GM23338 (cell line): ENCODE data around the gene FAM209A. TPM values are rescaled to one million over a fixed set of nuclear protein-coding genes. Genes with fewer than 3 reads are reported as not detected.

Source experiments
- ATAC-seq: fragments of 200-7000 bp; cut with Tn5 transposase; 3 replicates; pipeline ENCODE4 v1.9.1; 2020
- DNase-seq: peaks from one replicate; pipeline ENCODE4 v3.0.0-alpha.2; 2015; ENCODE audit warnings: low spot score
- H2AFZ ChIP-seq: fragments of 200-600 bp; sonication (generic); 2 replicates; pipeline ENCODE4 v1.8.0; 2016; ENCODE audit warnings: antibody characterized with exemption, mild to moderate bottlenecking, moderate library complexity
- H3F3A ChIP-seq: fragments of 200-600 bp; sonication (generic); replicated peaks from 2 replicates; pipeline ENCODE4 v1.8.0; 2017; ENCODE audit warnings: antibody characterized with exemption, mixed run types, low read depth
- H3K27ac ChIP-seq: fragments of 200-600 bp; sonication (generic); 2 replicates; pipeline ENCODE4 v1.6.1; 2016; ENCODE audit warnings: low read depth
- H3K27me3 ChIP-seq: fragments of 200-600 bp; sonication (generic); 2 replicates; pipeline ENCODE4 v1.8.0; 2016; ENCODE audit warnings: mild to moderate bottlenecking, mixed run types, moderate library complexity; ENCODE audit not compliant: insufficient read depth
- H3K36me3 ChIP-seq: fragments of 200-600 bp; sonication (generic); 2 replicates; pipeline ENCODE4 v1.8.0; 2016; ENCODE audit warnings: mild to moderate bottlenecking; ENCODE audit not compliant: insufficient read depth
- H3K4me1 ChIP-seq: fragments of 200-600 bp; sonication (generic); 2 replicates; pipeline ENCODE4 v1.8.0; 2016; ENCODE audit warnings: mild to moderate bottlenecking, moderate library complexity; ENCODE audit not compliant: insufficient read depth
- H3K4me2 ChIP-seq: fragments of 200-600 bp; sonication (generic); 2 replicates; pipeline ENCODE4 v1.7.1; 2017; ENCODE audit warnings: mixed run types
- H3K4me3 ChIP-seq: fragments of 200-600 bp; sonication (generic); 2 replicates; pipeline ENCODE4 v1.6.1; 2016; ENCODE audit warnings: mixed run types
- H3K79me2 ChIP-seq: fragments of 200-600 bp; sonication (generic); replicated peaks from 2 replicates; pipeline ENCODE4 v1.8.0; 2017; ENCODE audit warnings: mild to moderate bottlenecking; ENCODE audit not compliant: insufficient read depth
- H3K9me2 ChIP-seq: fragments of 200-600 bp; sonication (generic); 2 replicates; pipeline ENCODE4 v1.8.0; 2017; ENCODE audit not compliant: insufficient read depth
- H4K20me1 ChIP-seq: fragments of 200-600 bp; sonication (generic); replicated peaks from 2 replicates; pipeline ENCODE4 v1.8.0; 2017; ENCODE audit warnings: mild to moderate bottlenecking; ENCODE audit not compliant: insufficient read depth
- H3K27ac Mint-ChIP-seq: 2 replicates; pipeline ENCODE4 v1.8.0; 2020; ENCODE audit warnings: inconsistent platforms, mild to moderate bottlenecking, moderate library complexity, mixed read lengths
- H3K27me3 Mint-ChIP-seq: 3 replicates; pipeline ENCODE4 v1.8.0; 2022; ENCODE audit warnings: low read depth, mild to moderate bottlenecking, moderate library complexity, mixed read lengths, inconsistent platforms; ENCODE audit not compliant: insufficient read depth, poor library complexity
- H3K36me3 Mint-ChIP-seq: 3 replicates; pipeline ENCODE4 v1.8.0; 2021; ENCODE audit warnings: low read depth, mild to moderate bottlenecking, inconsistent platforms, moderate library complexity, mixed read lengths
- H3K4me1 Mint-ChIP-seq: 3 replicates; pipeline ENCODE4 v1.8.0; 2020; ENCODE audit warnings: mild to moderate bottlenecking, inconsistent platforms, mixed read lengths
- H3K4me3 Mint-ChIP-seq: 3 replicates; pipeline ENCODE4 v1.8.0; 2021; ENCODE audit warnings: moderate library complexity, mild to moderate bottlenecking, inconsistent platforms, mixed read lengths
- H3K9me3 Mint-ChIP-seq: 3 replicates; pipeline ENCODE4 v1.8.0; 2020; ENCODE audit warnings: moderate library complexity, mild to moderate bottlenecking, inconsistent platforms, mixed read lengths
- EZH2 ChIP-seq: fragments of 200-600 bp; sonication (generic); IDR thresholded peaks from one replicate; pipeline ENCODE4 v1.8.0; 2017; ENCODE audit warnings: antibody characterized with exemption, mild to moderate bottlenecking, low read depth; ENCODE audit not compliant: unreplicated experiment
- EZH2phosphoT487 ChIP-seq: fragments of 200-600 bp; sonication (generic); IDR thresholded peaks from one replicate; pipeline ENCODE4 v1.8.1; 2018; ENCODE audit warnings: antibody characterized with exemption; ENCODE audit not compliant: unreplicated experiment
- STAT1 ChIP-seq: IDR thresholded peaks from one replicate; pipeline ENCODE4 v1.6.1; 2016; ENCODE audit warnings: antibody characterized with exemption; ENCODE audit not compliant: unreplicated experiment
- ZNF114 ChIP-seq: fragments of 250-450 bp; sonication (Bioruptor Pico); IDR thresholded peaks from 2 replicates; pipeline ENCODE4 v1.5.0; 2020; ENCODE audit warnings: mild to moderate bottlenecking, moderate library complexity
- ZNF331 ChIP-seq: fragments of 250-450 bp; sonication (Bioruptor Pico); IDR thresholded peaks from 2 replicates; pipeline ENCODE4 v1.5.0; 2020; ENCODE audit warnings: low read depth, mild to moderate bottlenecking, moderate library complexity
- polyA plus RNA-seq: library from polyadenylated mRNA; unstranded; fragments of >200 nt; fragmentation: Nextera tagmentation; extraction: Ambion mirVana; gene quantifications from 2 replicates; pipeline ENCODE4 v1.2.1, GENCODE V29; 2016
- total RNA-seq: library from RNA; depleted of rRNA; stranded (reverse); fragments of >200 nt; shearing (Covaris generic); gene quantifications from 2 replicates; pipeline ENCODE4 v1.2.3, GENCODE V29; 2014
- TF ChIP-seq, protein P1 (sequence below): fragments of 250-450 bp; sonication (Bioruptor Pico); IDR thresholded peaks from 2 replicates; pipeline ENCODE4 v1.5.0; 2020; ENCODE audit warnings: mild to moderate bottlenecking, moderate library complexity

The FAM209A gene
- total and polyA plus RNA-seq, 2 experiments from 2014 or later, result not detected

DNA sequence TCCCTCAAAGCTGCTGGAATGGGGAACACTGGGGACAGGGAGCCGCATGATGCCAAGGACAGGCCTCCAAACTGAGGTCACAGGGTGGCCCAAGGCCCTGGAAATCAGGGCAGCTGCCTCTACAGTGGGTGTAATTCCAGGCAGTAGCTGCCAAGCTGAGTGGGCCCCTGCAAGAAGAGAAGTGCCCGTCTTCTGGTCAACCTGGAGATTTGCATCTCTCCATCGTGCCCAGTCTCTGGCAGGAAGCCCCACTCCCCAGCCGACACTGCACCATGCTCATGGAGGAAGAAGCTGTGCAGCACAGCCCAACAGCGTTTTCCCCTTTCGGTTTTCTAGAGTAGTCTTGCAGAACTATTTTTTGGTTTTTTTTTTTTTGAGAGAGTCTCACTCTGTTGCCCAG is 2.2 kb upstream of the FAM209A start:
- H3K36me3 Mint-ChIP-seq, result peaks cover 52% of the 10 kb centered on the region

More for the DNA sequence above, 2.2 kb upstream of the FAM209A start:
- Mint-ChIP-seq H3K4me1 (no peaks in the 10 kb centered on the region), H3K9me3 (peaks cover 41% of the 10 kb centered on the region), H3K27me3 (peaks cover 5% of the 10 kb centered on the region), H3K4me3 (no peak overlapping the region), H3K27ac (no peak overlapping the region)
- Histone ChIP-seq H3K9me2 (no peaks in the 10 kb centered on the region), H3K4me3 (no peak overlapping the region), H3K4me1 (no peaks in the 10 kb centered on the region), H3K36me3 (peaks cover 15% of the 10 kb centered on the region), H3F3A (no peaks in the 10 kb centered on the region), H4K20me1 (no peaks in the 10 kb centered on the region), H3K4me2 (no peak overlapping the region), H2AFZ (no peak overlapping the region), H3K27me3 (no peaks in the 10 kb centered on the region), H3K27ac (no peak overlapping the region), H3K79me2 (no peaks in the 10 kb centered on the region)
- no peak for TF ChIP-seq EZH2
- no peak for TF ChIP-seq STAT1
- no peak for TF ChIP-seq ZNF114 (CRISPR knock-in tag)
- TF ChIP-seq, protein P1, sequence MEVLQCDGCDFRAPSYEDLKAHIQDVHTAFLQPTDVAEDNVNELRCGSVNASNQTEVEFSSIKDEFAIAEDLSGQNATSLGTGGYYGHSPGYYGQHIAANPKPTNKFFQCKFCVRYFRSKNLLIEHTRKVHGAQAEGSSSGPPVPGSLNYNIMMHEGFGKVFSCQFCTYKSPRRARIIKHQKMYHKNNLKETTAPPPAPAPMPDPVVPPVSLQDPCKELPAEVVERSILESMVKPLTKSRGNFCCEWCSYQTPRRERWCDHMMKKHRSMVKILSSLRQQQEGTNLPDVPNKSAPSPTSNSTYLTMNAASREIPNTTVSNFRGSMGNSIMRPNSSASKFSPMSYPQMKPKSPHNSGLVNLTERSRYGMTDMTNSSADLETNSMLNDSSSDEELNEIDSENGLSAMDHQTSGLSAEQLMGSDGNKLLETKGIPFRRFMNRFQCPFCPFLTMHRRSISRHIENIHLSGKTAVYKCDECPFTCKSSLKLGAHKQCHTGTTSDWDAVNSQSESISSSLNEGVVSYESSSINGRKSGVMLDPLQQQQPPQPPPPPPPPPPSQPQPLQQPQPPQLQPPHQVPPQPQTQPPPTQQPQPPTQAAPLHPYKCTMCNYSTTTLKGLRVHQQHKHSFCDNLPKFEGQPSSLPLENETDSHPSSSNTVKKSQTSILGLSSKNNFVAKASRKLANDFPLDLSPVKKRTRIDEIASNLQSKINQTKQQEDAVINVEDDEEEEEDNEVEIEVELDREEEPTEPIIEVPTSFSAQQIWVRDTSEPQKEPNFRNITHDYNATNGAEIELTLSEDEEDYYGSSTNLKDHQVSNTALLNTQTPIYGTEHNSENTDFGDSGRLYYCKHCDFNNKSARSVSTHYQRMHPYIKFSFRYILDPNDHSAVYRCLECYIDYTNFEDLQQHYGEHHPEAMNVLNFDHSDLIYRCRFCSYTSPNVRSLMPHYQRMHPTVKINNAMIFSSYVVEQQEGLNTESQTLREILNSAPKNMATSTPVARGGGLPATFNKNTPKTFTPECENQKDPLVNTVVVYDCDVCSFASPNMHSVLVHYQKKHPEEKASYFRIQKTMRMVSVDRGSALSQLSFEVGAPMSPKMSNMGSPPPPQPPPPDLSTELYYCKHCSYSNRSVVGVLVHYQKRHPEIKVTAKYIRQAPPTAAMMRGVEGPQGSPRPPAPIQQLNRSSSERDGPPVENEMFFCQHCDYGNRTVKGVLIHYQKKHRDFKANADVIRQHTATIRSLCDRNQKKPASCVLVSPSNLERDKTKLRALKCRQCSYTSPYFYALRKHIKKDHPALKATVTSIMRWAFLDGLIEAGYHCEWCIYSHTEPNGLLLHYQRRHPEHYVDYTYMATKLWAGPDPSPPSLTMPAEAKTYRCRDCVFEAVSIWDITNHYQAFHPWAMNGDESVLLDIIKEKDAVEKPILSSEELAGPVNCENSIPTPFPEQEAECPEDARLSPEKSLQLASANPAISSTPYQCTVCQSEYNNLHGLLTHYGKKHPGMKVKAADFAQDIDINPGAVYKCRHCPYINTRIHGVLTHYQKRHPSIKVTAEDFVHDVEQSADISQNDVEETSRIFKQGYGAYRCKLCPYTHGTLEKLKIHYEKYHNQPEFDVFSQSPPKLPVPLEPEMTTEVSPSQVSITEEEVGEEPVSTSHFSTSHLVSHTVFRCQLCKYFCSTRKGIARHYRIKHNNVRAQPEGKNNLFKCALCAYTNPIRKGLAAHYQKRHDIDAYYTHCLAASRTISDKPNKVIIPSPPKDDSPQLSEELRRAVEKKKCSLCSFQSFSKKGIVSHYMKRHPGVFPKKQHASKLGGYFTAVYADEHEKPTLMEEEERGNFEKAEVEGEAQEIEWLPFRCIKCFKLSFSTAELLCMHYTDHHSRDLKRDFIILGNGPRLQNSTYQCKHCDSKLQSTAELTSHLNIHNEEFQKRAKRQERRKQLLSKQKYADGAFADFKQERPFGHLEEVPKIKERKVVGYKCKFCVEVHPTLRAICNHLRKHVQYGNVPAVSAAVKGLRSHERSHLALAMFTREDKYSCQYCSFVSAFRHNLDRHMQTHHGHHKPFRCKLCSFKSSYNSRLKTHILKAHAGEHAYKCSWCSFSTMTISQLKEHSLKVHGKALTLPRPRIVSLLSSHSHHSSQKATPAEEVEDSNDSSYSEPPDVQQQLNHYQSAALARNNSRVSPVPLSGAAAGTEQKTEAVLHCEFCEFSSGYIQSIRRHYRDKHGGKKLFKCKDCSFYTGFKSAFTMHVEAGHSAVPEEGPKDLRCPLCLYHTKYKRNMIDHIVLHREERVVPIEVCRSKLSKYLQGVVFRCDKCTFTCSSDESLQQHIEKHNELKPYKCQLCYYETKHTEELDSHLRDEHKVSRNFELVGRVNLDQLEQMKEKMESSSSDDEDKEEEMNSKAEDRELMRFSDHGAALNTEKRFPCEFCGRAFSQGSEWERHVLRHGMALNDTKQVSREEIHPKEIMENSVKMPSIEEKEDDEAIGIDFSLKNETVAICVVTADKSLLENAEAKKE (CRISPR knock-in tag), result no peak
- no peak for TF ChIP-seq EZH2phosphoT487
- TF ChIP-seq ZNF331, result no peak
- ATAC-seq (no peak), DNase-seq (no peak)
